SKM-1 (cell line): ENCODE measurements around the gene CXCL16.
A peak's percentile ranks its signal among the peaks of the same experiment; 100 is the strongest.

Experiments used
- DNase-seq: peaks from one replicate; lab custom pipeline; 2025; ENCODE audit not compliant: unreplicated experiment; lab: John Stamatoyannopoulos, UW

CXCL16 gene, protein sequence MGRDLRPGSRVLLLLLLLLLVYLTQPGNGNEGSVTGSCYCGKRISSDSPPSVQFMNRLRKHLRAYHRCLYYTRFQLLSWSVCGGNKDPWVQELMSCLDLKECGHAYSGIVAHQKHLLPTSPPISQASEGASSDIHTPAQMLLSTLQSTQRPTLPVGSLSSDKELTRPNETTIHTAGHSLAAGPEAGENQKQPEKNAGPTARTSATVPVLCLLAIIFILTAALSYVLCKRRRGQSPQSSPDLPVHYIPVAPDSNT

DNA sequence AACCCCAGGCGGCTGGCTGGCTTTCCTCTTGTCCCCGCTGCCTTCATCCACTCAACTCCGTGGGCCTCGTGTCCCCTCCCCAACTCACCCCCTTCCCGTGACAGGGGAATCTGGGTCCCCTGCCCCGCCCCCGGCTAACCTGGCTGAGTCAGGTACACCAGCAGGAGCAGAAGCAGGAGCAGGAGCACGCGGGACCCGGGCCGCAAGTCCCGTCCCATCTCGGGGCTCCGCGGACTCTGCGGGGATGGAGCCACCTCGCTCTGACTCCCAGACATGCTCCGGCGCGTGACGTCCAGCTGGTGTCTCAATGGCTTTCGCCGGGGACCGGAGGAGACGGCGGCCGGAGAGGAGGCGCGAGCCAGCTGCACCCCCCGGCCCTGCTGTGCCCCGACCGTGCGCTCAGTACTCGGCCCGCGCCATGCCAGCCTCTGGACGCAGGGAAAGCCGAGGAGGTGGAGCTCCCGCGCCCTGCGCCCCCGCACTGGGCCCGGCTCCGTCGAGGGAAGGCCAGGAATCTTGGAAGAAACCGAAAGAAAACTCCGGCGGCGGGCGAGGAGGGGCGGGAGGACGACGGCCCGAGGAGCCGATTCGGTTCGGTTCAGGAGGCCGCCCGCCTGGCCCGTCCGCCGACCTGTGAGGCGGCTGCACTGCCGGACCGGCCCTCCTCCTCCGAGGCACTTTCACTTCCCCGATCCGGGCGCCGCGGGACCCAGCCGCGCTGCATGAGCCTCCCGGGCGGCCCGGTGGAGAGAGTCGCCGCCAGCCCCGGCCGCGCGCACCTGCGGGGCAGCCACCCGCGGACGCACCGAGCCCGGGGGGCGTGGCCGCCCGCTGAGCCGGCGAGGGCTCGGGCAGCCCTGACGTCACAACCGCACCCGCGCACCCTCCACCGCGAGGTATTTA, at the start of gene CXCL16, which contains the start of gene ZMYND15:
Gene CXCL16, minus strand, starts transcription at position 807 of the 903 bp plus-strand sequence. Its CDS starts 589 bp downstream, at position 218.
Gene ZMYND15, plus strand, starts transcription at position 712 of the 903 bp plus-strand sequence. CDS start 716 bp downstream, outside the sequence.
- DNase-seq, result no peak

DNA sequence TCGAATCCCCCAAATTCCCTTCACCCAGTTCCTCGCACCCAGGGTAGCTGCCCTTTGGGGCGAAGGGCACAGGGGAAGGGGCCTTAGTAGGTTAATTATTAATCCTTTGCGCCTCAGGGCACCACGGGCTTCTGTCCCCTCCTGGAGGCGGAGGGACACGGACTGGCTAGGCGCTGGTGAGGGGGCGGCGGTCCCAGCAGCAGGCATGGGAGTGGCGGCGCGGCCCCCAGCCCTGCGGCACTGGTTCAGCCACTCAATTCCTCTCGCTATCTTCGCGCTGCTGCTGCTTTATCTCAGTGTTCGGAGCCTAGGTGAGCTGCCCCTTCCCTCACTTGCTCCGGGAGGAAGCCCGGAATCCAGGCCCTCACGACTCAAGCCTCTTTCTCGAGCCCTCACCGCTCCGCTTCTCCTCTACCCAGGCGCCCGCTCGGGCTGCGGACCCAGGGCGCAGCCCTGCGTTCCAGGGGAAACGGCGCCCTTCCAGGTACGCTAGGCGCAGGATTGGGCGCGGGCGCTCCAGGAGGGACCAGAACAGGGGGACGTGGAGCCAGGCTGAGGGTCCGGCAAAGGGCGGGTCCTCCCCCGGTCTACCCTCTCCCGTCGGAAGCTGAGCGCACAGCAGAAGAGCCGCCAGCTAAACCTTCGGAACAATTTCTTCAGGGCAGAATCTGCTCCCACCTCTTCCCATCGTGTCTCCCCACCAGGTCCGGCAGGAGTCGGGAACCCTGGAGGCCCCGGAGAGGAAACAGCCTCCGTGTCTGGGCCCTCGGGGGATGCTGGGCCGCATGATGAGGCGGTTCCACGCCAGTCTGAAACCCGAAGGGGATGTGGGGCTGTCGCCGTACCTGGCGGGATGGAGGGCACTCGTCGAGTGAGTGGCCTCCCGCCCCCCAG, 49.3 kb upstream of the CXCL16 start, which contains the start of gene GLTPD2:
Gene GLTPD2, plus strand, starts transcription at position 158 of the 894 bp plus-strand sequence. Its CDS starts 48 bp downstream, at position 206.
- DNase-seq, result no peak

DNA sequence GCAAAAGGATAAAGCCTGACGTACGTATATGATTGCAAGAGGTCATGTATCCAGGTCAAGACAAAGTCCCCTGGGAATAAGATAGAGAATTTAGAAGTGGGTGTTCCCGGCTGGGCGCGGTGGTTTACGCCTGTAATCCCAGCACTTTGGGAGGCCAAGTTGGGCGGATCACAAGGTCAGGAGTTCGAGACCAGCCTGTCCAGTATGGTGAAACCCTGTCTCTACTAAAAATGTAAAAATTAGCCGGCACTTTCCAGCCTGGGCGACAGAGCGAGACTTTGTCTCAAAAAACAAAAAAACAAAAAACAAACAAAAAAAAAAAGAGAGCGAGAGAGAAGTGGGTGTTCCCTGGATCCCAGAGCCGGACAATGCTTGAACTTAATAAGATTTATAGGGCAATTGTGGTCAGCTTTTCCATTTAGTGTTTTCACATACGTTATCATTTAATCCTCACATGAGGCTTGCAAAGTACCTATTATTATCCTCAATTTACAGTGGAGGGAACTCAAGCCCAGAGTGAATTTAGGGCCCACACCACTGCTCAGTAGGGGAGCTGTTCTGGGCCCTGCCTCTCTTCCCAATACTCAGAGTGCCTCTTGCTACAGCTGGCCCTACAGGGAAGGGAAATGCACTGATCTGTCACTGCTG, 48.6 kb upstream of the CXCL16 start:
- no peak for DNase-seq

DNA sequence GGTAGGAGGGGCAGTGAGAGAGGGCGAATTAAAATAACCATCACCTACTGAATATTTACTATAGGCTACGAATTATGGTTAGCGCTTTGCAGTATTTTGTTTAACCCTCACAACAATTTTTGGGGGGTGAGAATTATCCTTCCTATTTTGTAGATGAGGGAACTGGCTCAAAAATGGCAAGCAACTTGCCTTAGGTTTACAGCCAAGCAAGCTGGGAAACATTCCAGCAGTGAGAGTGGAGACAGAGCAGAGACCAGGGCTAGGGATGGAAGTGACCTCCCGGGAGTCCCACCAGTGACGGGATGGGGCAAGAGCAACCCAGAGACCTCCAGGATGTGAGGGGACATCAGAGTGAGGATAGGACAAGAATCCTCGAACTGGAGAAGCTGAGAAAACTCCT, 46.8 kb upstream of the CXCL16 start:
- no peak for DNase-seq

DNA sequence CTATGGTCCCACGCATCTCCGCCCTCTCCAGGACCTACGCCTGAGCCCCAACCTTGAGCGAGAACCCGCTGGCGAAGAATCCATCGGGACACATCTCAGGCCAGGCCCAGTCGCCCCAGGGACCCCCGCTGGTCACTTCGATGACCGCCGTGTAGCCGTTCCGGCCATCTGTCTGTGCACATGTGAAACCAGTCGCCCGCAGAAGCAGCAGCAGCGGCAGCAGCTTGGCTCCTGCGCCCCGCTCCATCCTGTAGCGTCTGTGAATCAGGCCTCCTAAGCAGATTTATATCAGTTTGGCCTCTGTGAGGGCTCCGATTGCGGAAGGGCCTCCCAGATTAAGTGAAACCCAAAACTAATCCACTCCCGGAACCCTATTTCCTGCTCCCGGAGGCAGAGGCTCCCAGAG, 46.4 kb upstream of the CXCL16 start, which contains the start of gene VMO1:
Gene VMO1, minus strand, starts transcription at position 259 of the 406 bp plus-strand sequence. Its CDS starts 12 bp downstream, at position 247.
- DNase-seq, result no peak

DNA sequence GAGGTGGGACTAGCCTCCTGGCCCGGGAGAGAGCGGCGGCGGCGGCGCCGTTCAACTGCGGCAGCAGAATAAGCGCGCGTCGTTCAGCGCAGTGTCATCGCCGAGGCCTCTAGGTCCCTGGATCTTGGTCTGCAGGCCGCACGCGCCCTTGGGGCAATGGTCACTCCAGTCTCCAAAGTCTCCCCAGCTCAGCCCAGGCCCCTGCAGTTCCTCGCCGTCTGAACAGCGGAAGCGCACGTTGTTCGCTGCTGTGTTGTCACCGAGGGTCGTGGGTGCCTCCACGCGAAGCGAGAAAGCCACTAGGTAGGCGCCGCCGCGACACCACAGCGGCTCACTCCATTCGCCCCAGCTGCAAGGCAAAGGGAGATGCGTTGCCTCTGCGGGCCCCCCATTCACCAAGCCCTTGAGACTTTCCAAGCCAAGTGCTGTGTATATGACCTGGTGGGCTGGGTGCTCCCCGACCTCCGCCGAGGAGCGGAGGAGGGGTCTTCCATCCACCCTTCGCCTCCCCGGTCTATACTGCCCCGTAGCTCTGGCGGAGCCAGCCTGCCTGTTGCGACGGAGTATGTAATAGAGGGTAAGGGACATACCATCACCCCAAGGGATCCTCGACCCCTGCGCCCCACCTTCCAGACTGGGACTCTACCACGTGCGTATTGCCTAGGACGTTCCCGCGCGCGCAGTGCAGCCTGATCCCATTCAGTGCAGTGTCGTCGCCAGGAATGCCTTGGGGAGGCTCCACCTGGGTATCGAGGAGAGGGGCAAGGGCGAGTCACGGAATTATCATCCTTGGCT, 45.8 kb upstream of the CXCL16 start:
- no peak for DNase-seq

DNA sequence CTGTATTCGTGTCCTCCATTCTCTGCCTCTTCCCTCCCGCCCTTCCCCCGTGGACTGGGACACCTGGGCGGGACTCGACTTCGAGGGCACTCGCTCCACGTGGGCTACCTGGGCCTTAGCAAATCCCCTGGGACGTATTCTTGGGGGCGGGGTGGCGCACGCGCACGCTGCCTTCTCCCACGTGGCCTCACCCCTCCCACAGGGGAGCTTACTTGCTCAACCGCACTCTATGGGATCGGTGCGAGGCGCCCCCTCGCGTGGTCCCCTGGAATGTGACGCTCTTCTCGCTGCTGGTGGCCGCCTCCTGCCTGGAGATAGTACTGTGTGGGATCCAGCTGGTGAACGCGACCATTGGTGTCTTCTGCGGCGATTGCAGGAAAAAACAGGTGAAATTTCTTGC, 42.9 kb upstream of the CXCL16 start:
- DNase-seq, result no peak

DNA sequence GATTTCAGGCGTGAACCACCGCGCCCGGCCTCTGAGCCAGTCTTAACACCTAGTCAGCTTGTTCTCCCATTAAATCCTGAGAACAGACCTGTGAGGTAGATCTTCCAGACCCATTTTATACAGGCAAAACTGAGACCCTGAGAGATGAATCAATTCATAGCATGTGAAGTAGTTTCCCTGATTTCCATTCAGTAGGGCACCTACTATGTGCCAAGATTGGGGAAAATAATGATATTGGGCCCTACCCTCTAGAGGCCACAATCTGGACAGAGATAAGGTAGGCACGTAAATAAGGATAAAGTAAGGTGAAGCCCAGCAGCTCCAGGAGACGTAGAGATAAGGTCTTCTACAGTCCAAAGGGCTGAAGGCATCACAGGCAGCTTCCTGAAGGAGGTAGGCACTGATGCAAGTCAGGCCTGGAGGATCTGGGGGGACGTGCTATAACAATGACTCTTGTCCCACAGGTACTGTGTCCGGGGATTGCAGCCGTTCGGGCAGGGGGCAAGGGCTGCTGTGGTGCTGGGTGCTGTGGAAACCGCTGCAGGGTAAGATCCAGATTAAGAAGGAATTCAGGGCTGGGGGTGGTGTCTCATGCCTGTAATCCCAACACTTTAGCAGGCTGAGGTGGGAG, 40.7 kb upstream of the CXCL16 start:
- DNase-seq, result no peak

DNA sequence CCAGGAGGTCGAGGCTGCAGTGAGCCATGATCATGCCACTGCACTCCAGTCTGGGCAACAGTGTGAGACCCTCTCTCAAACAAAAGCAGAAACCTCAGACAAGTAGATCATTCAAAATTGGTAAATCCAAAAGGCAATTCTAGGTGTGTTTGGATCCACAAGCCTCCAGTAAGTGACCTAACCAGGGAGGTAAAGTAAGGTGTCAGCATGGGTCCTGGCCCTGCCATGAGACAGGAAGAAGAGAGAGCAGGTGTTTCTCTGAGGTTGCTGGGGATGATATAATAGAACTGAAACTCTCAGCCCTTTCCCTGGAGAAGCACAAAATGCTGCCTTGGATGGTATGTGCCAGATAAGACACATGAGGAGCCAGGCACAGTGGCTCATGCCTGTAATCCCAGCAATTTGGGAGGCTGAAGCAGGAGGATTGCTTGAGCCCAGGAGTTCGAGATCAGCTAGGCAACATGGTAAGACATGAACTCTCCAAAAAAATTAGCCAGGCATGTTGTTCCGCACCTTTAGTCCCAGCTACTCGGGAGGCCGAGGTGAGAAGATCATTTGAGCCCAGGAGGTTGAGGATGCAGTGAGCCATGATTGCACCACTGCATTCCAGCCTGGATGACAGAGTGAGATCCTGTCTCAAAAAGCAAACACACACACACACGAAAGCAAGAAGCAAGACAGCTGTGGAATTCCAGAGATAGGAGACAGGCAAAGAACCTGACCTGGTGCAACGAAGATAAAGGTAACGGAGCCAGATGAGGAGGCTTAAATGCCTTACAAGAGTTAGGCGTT, 38.4 kb upstream of the CXCL16 start:
- DNase-seq, result no peak

DNA sequence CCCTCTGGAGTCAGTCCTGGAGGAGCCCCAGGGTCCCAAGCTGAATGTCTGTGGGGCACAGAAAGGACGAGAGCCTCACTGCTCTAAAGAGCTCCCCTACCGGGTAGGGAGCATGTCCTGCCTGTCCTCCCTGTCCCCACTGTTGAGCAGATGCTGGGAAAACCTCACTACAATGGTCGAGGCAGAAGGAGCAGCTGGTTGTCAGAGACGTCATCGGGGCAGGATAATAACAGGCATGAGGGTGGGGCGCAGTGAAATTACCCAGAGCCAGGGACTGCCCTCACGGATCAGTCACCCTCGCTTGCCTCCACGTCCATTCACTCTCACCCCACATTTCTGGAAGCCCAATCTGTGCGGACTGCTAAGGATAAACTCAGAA, 32.5 kb upstream of the CXCL16 start:
- DNase-seq, result no peak

DNA sequence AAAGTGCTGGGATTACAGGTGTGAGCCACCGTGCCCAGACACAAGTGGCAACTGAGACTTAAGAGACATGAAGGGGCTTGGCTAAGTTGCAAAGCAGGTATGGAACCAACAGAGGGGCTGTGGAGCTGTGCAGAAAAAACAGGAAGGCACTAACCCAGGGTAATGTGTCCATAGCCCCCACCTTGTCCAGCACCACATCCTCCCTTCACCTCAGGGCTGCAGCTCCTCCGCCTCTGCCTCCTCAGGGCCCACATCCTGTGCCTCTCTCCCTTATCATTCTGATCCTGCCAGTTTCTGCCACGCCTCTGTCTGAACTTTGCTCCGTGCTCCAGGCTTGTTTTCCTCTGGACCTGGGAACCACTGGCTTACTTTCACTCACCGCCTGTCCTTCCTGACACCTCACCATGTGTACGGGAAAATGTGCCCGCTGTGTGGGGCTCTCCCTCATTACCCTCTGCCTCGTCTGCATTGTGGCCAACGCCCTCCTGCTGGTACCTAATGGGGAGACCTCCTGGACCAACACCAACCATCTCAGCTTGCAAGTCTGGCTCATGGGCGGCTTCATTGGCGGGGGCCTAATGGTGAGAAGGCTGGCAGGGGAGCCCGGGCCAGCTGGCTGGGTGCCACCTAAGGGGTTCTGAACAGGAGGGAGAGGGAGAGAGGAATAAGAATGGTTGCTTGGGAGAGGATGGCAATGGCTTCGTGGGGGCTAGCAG, 31.9 kb upstream of the CXCL16 start, which contains the start of gene TM4SF5:
Gene TM4SF5, plus strand, starts transcription at position 368 of the 716 bp plus-strand sequence. Its CDS starts 37 bp downstream, at position 405.
- no peak for DNase-seq

DNA sequence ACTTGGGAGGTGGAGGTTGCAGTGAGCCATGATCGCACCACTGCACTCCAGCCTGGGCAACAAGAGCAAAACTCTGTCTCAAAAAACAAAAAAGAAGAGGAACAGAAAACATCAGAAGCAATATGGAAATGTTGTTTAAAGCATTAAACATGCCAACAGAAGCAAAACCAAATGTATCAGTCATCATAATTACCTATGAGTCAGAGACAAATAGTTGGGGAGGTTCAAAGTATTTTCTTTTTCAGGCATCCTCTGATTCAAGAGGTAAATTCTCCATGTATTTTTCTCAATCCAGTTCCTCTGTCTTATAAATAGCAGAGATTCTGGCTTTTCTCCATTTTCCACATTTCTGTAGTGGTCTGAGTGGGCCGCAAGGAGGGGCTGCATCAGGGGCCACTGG, 29.9 kb upstream of the CXCL16 start:
- no peak for DNase-seq

DNA sequence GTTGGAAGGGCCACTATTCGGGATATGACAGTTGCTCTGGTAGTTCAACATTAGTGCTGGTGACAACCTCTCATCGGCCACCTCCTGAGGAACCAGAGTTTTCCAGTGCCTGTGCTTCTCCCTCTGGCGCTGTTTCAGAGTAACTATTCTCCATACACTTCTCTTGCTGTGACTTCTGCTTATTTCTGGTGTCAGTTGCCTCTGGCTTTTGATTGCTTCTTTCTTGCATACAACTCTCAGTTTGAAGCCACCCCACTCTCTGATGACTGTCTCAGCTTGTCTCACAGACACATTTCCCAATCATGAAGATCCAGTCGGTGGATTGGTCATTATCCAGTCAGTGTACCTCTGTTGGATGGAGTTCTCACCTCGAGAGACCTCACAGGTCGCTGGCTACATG, 28.6 kb upstream of the CXCL16 start:
- no peak for DNase-seq

DNA sequence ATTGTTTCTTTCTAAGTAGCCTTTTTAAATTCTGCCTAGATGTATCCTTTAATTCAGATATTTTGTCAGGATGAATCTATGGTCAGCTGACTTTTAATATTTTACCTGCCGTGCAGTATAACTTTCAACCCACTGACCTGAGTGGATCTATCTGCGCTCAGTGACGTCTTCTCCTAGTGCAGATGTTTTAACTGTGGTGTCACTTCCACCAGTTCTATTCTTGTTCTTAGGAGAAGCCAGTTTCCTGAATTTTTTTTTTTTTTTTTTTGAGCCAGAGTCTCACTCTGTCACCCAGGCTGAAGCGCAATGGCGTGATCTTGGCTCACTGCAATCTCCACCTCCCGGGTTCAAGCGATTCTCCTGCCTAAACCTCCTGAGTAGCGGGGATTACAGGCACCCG, 27.0 kb upstream of the CXCL16 start:
- no peak for DNase-seq

DNA sequence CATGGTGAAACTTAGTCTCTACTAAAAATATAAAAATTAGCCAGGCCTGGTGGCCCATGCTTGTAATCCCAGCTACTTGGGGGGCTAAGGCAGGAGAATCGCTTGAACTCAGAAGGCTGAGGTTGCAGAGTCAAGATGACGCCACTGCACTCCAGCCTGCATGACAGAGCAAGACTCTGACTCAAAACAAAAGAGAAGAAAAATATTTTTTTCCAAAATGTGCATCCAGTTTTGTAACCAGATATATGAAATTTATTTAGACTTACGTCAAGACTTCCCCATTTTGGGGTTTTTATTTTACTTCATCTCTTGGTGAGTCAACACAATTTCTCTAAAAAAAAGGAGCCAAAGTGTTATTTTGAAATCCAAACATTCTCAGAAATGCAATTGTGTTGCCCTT, 26.5 kb upstream of the CXCL16 start:
- no peak for DNase-seq

DNA sequence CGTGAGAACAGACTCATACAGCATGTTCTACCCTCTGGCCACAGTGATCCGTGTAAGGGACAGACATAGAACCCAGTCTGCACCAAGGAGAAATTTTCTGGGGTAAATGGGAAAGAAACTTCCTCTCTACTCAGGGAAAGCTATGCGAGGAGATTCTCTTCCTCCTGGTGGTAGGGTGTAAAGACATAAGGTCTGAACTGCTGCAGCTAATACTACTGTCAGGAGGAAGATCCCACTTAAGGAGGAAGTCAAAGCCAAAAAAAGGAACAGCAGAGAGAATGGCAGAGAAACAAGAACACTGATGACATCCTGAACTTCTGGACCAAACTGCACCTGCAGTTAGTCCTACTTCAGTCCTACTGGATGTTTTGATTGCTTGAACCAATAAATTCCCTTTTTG, 24.9 kb upstream of the CXCL16 start:
- peak; percentile 39 for DNase-seq

DNA sequence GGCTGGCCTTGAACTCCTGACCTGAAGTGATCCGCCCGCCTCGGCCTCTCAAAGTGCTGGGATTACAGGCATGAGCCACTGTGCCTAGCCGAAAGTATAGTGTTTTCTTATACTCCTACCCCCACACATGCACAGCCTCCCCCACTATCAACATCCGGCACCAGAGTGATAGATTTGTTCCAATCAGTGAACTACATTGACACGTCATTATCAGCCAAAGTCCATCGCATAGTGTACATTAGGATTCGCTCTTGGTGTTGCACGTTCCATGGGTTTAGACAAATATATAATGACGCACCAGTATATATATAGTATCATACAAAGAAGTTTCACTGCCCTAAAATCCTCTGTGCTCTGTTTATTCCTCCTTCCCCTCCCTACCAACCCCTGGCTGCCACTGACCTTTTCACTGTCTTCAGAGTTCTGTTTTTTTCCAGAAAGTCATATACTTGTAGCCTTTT, 20.1 kb upstream of the CXCL16 start:
- DNase-seq, result no peak
